GM21390 (cell line): Measurements from ENCODE around the gene SUN3.
"Not testable (repeated sequence)": the region's sequence is repeated elsewhere in the genome, so short reads cannot be mapped to it uniquely, and the experiment has no call there.

Source experiments
- ATAC-seq: cut with Tn5 transposase; IDR thresholded peaks from one replicate; pipeline ENCODE4 v1.9.1; 2021; ENCODE audit not compliant: unreplicated experiment

The SUN3 gene

GRCh38 chr7:47946581-47947354, 82.1 kb downstream of the SUN3 start:
- ATAC-seq, result no peak

GRCh38 chr7:47945261-47946015, 83.5 kb downstream of the SUN3 start:
- ATAC-seq, result no peak

GRCh38 chr7:47944536-47945260, 84.2 kb downstream of the SUN3 start:
- ATAC-seq, result no peak

GRCh38 chr7:47943676-47944474, 85.0 kb downstream of the SUN3 start:
- ATAC-seq, result no peak

GRCh38 chr7:47942651-47943050, 86.3 kb downstream of the SUN3 start:
- not testable (repeated sequence) for ATAC-seq

GRCh38 chr7:47942132-47942531, 86.8 kb downstream of the SUN3 start:
- no peak for ATAC-seq

GRCh38 chr7:47941136-47941844, 87.6 kb downstream of the SUN3 start:
- no peak for ATAC-seq

GRCh38 chr7:47940088-47941013, 88.6 kb downstream of the SUN3 start:
- ATAC-seq, result no peak

GRCh38 chr7:47939425-47940036, 89.4 kb downstream of the SUN3 start:
- ATAC-seq, result no peak

GRCh38 chr7:47938574-47939165, 90.2 kb downstream of the SUN3 start:
- ATAC-seq, result no peak

- peak; percentile 52 for ATAC-seq
Measured at GRCh38 chr7:47937711-47938573, 91.0 kb downstream of the SUN3 start.
